Muscle of arm (tissue), 12 donors: ENCODE measurements around the gene AGAP5. TPM values are rescaled to one million over a fixed set of nuclear protein-coding genes. Genes with fewer than 3 reads are reported as not detected.

Experiments
- DNase-seq: peaks from one replicate; pipeline ENCODE4 v3.0.0-alpha.2; 2013
- polyA plus RNA-seq, 12 donors: library from polyadenylated mRNA; unstranded; fragments of 120-200 nt; gene quantifications; one replicate each; pipeline ENCODE4 v1.2.1, GENCODE V29; 2013; ENCODE audit not compliant: insufficient read length in 12 of 12

Gene AGAP5
- polyA plus RNA-seq, 12 donors = 6.2 to 22.3 (median 10.0) TPM; not detected in 1

DNA sequence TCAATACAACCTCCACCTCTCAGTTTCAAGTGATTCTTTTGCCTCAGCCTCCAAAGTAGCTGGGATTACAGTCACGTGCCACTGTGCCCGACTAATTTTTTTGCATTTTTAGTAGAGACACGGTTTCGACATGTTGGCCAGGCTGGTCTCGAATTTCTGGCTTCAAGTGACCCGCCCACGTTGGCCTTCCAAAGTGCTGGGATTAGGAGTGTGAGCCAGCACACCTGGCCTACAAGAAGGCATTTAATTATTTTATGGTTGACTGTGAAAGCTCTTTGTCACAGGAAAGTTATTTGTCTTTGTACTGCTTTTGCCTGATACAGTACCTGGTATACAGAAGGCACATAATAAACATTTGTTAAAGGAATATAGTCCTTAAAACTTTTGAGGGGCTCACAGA lies 69.5 kb downstream of the AGAP5 start:
- no peak for DNase-seq

DNA sequence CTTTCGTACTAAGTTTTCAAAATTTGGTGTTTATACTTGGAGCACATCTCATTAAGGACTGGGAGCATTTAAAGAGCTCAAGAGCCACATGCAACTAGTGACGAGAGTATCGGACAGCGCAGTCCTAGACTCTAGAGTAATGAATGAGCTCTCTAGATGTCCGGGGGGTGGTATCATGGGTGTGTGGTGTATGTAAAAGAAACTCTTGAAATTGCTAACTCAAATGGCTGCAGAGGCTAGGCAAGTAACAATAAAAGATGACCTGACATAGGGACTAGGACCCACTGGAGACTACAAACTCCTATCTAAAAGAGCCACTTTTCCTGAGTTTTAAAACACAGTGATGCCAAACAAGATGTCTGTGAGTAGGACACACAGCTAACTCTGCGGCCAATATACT lies 70.6 kb downstream of the AGAP5 start:
- no peak for DNase-seq

DNA sequence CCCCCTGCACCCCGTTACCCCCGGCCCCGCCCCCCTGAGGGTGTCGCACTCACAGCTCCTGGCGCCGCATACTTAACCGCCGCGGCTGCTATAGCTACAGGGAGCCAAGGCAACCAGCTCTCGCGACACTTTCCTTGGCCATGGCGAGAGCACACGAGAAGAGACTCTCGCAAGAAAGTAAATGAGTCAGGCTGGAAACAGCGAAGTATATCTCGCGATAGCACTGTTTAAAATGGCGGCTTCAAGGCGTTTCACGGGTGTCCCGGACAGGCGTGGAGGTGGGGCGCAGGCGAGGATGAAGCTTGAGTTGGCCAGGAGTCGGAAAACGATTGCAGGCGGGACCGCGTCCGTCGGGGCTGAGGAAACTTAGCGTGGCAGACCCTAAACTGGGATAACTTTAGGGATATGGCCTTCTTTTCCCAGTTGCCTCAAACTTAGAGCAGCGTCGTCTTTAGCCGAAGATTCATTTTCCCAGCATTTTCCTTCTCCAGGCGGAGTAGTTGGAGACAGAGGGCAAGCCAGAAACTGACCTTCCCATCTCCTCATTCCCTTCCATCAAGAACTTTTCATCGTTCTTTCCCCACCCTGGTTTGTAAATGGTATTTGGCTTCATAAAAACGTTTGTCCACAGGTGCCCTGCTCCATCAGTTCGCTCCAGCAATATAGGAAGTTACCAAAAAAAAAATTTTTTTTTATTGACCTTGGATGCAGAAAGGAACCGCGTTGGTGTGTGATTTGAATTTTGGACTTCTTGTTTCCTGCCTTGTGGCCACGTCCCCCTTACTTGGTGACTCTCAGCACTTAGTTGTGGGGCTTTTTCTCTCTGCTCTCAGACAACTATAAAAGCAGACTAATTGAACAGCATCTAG lies 71.8 kb downstream of the AGAP5 start:
- peak; percentile 98 for DNase-seq

DNA sequence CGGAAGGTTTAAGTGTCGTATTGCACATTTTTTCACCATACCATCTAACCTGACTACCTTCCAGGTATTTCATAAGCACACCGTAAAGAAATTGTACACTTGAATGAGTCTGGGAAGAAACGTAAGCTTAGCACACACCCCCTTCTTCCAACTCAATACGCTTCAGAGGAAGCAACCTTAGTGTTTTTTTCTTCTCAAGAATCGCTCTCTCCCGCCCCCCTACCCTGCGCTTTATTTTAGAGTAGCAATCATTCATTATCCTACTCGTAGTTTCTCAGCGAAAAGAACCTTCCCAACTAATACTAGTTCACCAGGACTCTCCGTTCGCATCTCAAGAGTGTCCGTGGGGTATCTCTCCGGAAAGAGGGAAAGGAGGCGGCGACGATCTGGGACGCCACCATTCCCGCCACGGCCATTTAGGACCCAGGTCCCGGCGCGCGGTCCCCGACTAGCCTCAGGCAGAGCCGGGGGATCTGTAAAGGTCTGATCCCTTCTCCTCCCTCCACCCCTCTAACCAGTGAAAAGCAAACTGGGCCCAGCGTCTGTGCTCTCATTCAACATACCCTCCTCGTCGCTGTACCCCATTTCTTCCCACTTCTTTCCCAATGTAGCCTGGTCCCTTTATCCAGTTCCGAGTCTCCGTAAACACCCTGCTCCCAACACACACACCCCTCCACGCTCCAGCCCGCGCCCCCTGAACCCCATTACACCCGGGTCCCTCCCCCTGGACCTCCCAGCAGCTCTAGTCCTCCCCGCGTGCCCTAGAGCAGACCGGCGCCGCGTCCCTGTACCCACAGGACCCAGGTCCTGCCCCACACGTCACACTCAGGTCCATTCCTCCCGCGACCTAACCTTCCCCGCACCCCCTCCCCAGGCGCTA lies 72.7 kb downstream of the AGAP5 start:
- DNase-seq = no peak

Other genes starting within 250 kb of the AGAP5 start
- gene PPP3CB, start 202.1 kb downstream of the AGAP5 start, polyA plus RNA-seq = 100 to 1,000 TPM in 10 of 12 donors, 10 to 100 TPM in 1, not detected in 1; 96.0 to 220 (median 181) TPM
- 10 to 100 TPM in 11 of 12 donors, not detected in 1; 13.3 to 33.5 (median 18.9) TPM for gene USP54, start 106.8 kb downstream of the AGAP5 start, polyA plus RNA-seq
- 100 to 1,000 TPM in 11 of 12 donors, not detected in 1; 153 to 885 (median 515) TPM for gene MYOZ1, start 56.6 kb downstream of the AGAP5 start, polyA plus RNA-seq
- 100 to 1,000 TPM in 10 of 12 donors, 10 to 100 TPM in 1, not detected in 1; 82.7 to 263 (median 191) TPM for gene SYNPO2L, start 42.1 kb downstream of the AGAP5 start, polyA plus RNA-seq
- 10 to 100 TPM in 11 of 12 donors, not detected in 1; 28.7 to 62.7 (median 49.9) TPM for gene SEC24C, start 46.3 kb upstream of the AGAP5 start, polyA plus RNA-seq
- gene CHCHD1, start 83.9 kb upstream of the AGAP5 start, polyA plus RNA-seq = 10 to 100 TPM in 11 of 12 donors, not detected in 1; 20.0 to 48.9 (median 31.4) TPM
- 100 to 1,000 TPM in 1 of 12 donors, 10 to 100 TPM in 10, not detected in 1; 53.3 to 172 (median 69.1) TPM for gene ZSWIM8, start 87.5 kb upstream of the AGAP5 start, polyA plus RNA-seq
- 10 to 100 TPM in 11 of 12 donors, not detected in 1; 12.4 to 40.5 (median 17.7) TPM for gene NDST2, start 113.5 kb upstream of the AGAP5 start, polyA plus RNA-seq
- 10 to 100 TPM in 11 of 12 donors, not detected in 1; 23.7 to 39.2 (median 31.3) TPM for gene CAMK2G, start 176.4 kb upstream of the AGAP5 start, polyA plus RNA-seq
- 10 to 100 TPM in 11 of 12 donors, not detected in 1; 26.2 to 48.1 (median 31.2) TPM for gene PLAU, start 213.0 kb upstream of the AGAP5 start, polyA plus RNA-seq